ENCODE results near the gene UBE2J2.

The UBE2J2 gene

GRCh38 chr1:1239227-1239613 is 34.4 kb downstream of the UBE2J2 start:
- Histone ChIP-seq H3K9me3 (ENCODE audit: control extremely low read depth in 1 of 5, control insufficient read depth in 4 of 5, insufficient read depth in 2 of 5, low read depth in 1 of 5, low read length in 4 of 5) (no peaks in the 10 kb centered on the region), H3K27me3 (replicated peaks in 2 of 5; ENCODE audit: control insufficient read depth in 4 of 5, insufficient read depth in 5 of 5, low read length in 4 of 5) (peaks cover 0 to 34% (median 0%) of the 10 kb centered on the region in 5 experiments), H3K4me3 (ENCODE audit: control insufficient read depth in 1 of 7, extremely low read depth in 1 of 7, insufficient read depth in 4 of 7, low read depth in 2 of 7, low read length in 6 of 7) (no peak overlapping the region), H3K36me3 (ENCODE audit: control insufficient read depth in 4 of 4, insufficient read depth in 4 of 4, low read length in 3 of 4) (peaks cover 0 to 13% (median 10%) of the 10 kb centered on the region in 4 experiments), H3K27ac (ENCODE audit: insufficient read depth in 1 of 2, low read depth in 1 of 2, low read length in 2 of 2, poor library complexity in 1 of 2, severe bottlenecking in 2 of 2) (no peak overlapping the region), H3K4me1 (ENCODE audit: control extremely low read depth in 1 of 4, control insufficient read depth in 4 of 4, insufficient read depth in 4 of 4, low read length in 3 of 4) (no peaks in the 10 kb centered on the region)
- CTCF ChIA-PET: interaction anchor here (1.0 to 1.3 kb wide), 2 partner anchors 53 to 118 kb away, joined by 3 read pairs; no protein-coding TSS in a partner anchor
- WGBS (ENCODE audit: insufficient coverage): 91% methylated on average over 14 of the region's 15 CpGs
- POLR2A ChIA-PET: interaction anchor here (1.1 kb wide), 1 partner anchor 38 kb away, joined by 3 read pairs; no protein-coding TSS in a partner anchor
- no peak for DNase-seq

DNA sequence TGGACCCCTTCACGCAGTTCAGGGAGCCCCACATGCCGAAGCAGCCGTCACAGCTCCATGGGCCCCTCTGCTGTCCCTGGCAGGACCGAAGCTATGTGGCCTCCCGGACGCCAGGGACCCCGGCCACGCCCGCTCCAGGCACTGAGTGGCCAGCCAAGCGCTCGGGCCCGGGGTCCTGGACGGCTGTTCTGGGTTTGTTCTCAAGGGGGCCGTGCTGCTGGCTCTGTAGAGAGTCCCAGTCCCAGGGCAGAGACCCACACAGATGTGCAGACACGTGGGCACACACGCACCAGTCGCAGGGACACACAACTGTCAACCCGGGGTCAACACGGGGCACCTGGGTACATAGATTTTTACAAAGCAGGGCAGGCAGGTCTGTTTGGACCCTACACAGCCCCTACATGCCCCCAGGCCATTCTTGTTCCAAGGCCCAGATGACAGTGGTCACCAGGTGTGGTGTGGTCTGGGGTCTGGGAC is 34.9 kb downstream of the UBE2J2 start:
- Histone ChIP-seq H3K4me1 (ENCODE audit: control extremely low read depth in 1 of 4, control insufficient read depth in 4 of 4, insufficient read depth in 4 of 4, low read length in 3 of 4) (peaks cover 0 to 5% (median 1%) of the 10 kb centered on the region in 4 experiments), H3K27me3 (replicated peaks in 2 of 5; ENCODE audit: control insufficient read depth in 4 of 5, insufficient read depth in 5 of 5, low read length in 4 of 5) (peaks cover 0 to 34% (median 0%) of the 10 kb centered on the region in 5 experiments), H3K27ac (ENCODE audit: insufficient read depth in 1 of 2, low read depth in 1 of 2, low read length in 2 of 2, poor library complexity in 1 of 2, severe bottlenecking in 2 of 2) (no peak overlapping the region), H3K36me3 (ENCODE audit: control insufficient read depth in 4 of 4, insufficient read depth in 4 of 4, low read length in 3 of 4) (peaks cover 0 to 15% (median 15%) of the 10 kb centered on the region in 4 experiments), H3K4me3 (ENCODE audit: control insufficient read depth in 1 of 7, extremely low read depth in 1 of 7, insufficient read depth in 4 of 7, low read depth in 2 of 7, low read length in 6 of 7) (no peak overlapping the region), H3K9me3 (ENCODE audit: control extremely low read depth in 1 of 5, control insufficient read depth in 4 of 5, insufficient read depth in 2 of 5, low read depth in 1 of 5, low read length in 4 of 5) (no peaks in the 10 kb centered on the region)
- WGBS (ENCODE audit: insufficient coverage): 89% methylated on average over 14 of the region's 19 CpGs
- POLR2A ChIA-PET: no interaction called here
- CTCF ChIA-PET: interaction anchor here (1.0 to 2.7 kb wide), 4 partner anchors 13 to 117 kb away, joined by 3 to 11 read pairs (median 3); no protein-coding TSS in a partner anchor
- no peak for DNase-seq

GRCh38 chr1:1237874-1238701 is 35.6 kb downstream of the UBE2J2 start:
- no peak overlapping the region for H3K4me3 ChIP-seq (ENCODE audit: control insufficient read depth in 1 of 7, extremely low read depth in 1 of 7, insufficient read depth in 4 of 7, low read depth in 2 of 7, low read length in 6 of 7)
- CTCF ChIA-PET: interaction anchor here (1.1 to 2.7 kb wide), 3 partner anchors 13 to 115 kb away, joined by 3 to 11 read pairs (median 3); no protein-coding TSS in a partner anchor
- WGBS (ENCODE audit: insufficient coverage): 74% methylated on average over 40 of the region's 48 CpGs
- DNase-seq: no peak
- peaks cover 0 to 11% (median 6%) of the 10 kb centered on the region in 4 experiments for H3K4me1 ChIP-seq (ENCODE audit: control extremely low read depth in 1 of 4, control insufficient read depth in 4 of 4, insufficient read depth in 4 of 4, low read length in 3 of 4)
- POLR2A ChIA-PET: no interaction called here
- H3K27me3 ChIP-seq (replicated peaks in 2 of 5; ENCODE audit: control insufficient read depth in 4 of 5, insufficient read depth in 5 of 5, low read length in 4 of 5): peaks cover 0 to 34% (median 0%) of the 10 kb centered on the region in 5 experiments
- no peaks in the 10 kb centered on the region for H3K9me3 ChIP-seq (ENCODE audit: control extremely low read depth in 1 of 5, control insufficient read depth in 4 of 5, insufficient read depth in 2 of 5, low read depth in 1 of 5, low read length in 4 of 5)
- no peak overlapping the region for H3K27ac ChIP-seq (ENCODE audit: insufficient read depth in 1 of 2, low read depth in 1 of 2, low read length in 2 of 2, poor library complexity in 1 of 2, severe bottlenecking in 2 of 2)
- peaks cover 0 to 18% (median 16%) of the 10 kb centered on the region in 4 experiments for H3K36me3 ChIP-seq (ENCODE audit: control insufficient read depth in 4 of 4, insufficient read depth in 4 of 4, low read length in 3 of 4)

DNA sequence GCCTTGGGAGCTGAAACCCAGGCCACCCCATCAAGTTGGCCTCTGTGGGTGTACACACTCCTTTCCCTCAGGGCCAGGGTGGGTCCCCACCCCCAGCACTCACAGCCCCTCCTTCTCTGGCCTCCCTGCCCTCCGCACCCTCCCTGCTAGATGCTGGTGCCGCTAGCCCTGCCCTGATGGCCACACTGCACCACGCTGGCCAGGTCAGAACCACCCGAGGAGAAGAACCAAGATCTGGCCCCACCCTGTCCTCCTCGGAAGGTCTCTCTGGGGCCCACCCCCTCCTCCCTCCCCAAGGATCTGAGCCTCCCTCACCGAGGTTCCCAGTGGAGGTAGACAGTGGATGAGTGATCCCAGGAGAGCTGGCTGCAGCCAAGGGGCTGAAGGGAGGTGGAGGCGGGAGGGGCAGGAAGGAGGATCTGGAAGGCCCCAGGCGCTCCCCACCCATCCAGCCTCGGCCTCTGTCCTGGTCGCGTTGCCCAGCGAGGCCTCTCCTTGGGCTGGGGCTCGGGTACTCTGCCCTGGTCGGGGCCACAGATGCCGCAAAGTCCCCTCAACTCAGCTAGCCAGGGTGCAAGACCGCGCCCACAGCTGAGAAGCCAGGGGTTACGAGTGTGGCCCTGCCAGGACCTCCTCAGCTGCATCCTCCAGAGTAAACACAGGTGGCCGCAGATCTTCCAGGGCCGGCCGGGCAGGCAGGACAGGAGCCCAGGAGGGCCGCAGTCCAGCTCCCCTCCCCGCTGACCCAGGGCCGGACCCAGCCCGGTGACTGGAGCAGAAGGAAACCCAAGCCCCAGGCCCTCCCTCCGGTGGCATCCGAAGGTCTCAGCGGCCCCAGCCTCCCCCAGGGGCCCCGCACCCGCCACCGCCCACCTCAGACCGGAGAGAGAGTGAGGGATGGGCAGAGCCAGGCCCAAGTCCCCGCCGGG is 36.4 kb downstream of the UBE2J2 start:
- no peak for DNase-seq
- 63% methylated on average over 29 of the region's 34 CpGs for WGBS (ENCODE audit: insufficient coverage)
- H3K36me3 ChIP-seq (ENCODE audit: control insufficient read depth in 4 of 4, insufficient read depth in 4 of 4, low read length in 3 of 4): peaks cover 0 to 18% (median 16%) of the 10 kb centered on the region in 4 experiments
- ChIA-PET POLR2A (no interaction called here), CTCF (interaction anchor here (1.3 to 2.7 kb wide), 3 partner anchors 14 to 205 kb away, joined by 3 to 11 read pairs (median 3); no protein-coding TSS in a partner anchor)
- no peaks in the 10 kb centered on the region for H3K9me3 ChIP-seq (ENCODE audit: control extremely low read depth in 1 of 5, control insufficient read depth in 4 of 5, insufficient read depth in 2 of 5, low read depth in 1 of 5, low read length in 4 of 5)
- H3K27me3 ChIP-seq (replicated peaks in 2 of 5; ENCODE audit: control insufficient read depth in 4 of 5, insufficient read depth in 5 of 5, low read length in 4 of 5): peaks cover 0 to 34% (median 0%) of the 10 kb centered on the region in 5 experiments
- no peak overlapping the region for H3K4me3 ChIP-seq (ENCODE audit: control insufficient read depth in 1 of 7, extremely low read depth in 1 of 7, insufficient read depth in 4 of 7, low read depth in 2 of 7, low read length in 6 of 7)
- peaks cover 0 to 19% (median 14%) of the 10 kb centered on the region in 4 experiments for H3K4me1 ChIP-seq (ENCODE audit: control extremely low read depth in 1 of 4, control insufficient read depth in 4 of 4, insufficient read depth in 4 of 4, low read length in 3 of 4)
- no peak overlapping the region for H3K27ac ChIP-seq (ENCODE audit: insufficient read depth in 1 of 2, low read depth in 1 of 2, low read length in 2 of 2, poor library complexity in 1 of 2, severe bottlenecking in 2 of 2)

DNA sequence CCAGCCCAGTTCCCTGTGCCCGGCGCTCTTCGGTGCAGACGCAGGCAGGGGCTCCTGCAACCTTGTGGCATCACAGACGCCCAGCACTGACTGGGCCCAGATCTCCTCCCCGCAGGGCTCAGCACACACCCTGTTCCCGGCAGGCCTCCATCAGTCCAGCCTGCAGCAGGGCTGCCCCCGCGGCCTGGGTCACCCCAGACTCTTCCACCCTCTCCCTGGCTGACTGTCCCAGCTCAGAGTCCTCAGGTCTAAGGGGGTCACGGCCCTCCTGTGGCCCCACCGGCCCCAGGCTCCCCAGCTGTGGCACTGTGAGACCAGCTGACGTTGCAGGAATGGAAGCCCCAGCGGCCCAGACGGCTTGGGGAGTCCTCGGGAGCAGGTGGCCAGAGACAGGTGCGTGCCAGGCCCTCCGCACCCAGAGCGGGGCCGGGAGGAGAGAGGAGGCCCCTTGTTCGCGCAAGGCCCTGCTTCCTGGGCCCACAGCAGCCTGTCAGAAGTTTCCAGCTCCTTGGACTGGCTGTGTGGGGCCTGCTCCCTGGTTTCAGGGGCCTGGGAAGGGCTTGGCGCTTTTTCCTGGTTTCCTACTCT is 37.4 kb downstream of the UBE2J2 start:
- 96% methylated on average over 19 of the region's 22 CpGs for WGBS (ENCODE audit: insufficient coverage)
- CTCF ChIA-PET: interaction anchor here (1.3 to 2.7 kb wide), 3 partner anchors 15 to 204 kb away, joined by 3 to 11 read pairs (median 3); no protein-coding TSS in a partner anchor
- no peak for DNase-seq

DNA sequence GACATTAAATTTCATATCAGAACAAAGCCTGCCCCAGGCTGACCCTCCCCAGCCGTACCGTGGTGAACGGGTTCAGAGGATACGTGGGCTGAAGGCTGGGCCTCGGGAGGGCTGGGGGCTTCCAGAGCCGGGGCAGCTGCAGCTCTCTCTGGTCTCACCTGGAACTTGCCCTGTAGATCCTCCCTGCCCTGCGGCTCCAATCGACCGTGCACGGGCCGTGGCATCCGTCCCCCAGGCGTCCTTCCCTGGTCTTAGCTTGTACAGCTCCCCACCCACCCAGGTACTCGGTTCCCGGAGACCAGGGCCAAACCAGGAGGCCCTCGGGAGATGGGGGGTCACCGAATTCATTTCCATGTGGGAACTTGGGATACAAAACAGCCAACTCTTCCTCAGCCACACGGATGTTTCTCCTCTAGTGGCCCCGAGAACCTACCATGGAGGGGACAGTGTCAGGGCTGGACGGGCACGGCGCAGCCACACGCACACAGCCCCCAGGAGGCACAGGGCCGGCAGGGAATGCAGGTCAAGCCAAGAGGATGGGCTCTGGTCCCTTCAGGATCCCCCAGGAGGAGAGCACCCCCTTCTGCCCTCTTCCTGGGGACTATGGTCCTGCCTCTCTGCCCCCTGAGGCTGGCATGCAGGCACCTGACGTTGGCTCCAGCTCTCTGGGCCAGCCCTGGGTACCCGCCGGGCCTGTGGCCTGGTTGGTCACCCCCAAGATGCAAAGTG is 38.5 kb downstream of the UBE2J2 start:
- peaks cover 4 to 30% (median 26%) of the 10 kb centered on the region in 4 experiments for H3K4me1 ChIP-seq (ENCODE audit: control extremely low read depth in 1 of 4, control insufficient read depth in 4 of 4, insufficient read depth in 4 of 4, low read length in 3 of 4)
- H3K36me3 ChIP-seq (ENCODE audit: control insufficient read depth in 4 of 4, insufficient read depth in 4 of 4, low read length in 3 of 4): peaks cover 0 to 18% (median 16%) of the 10 kb centered on the region in 4 experiments
- DNase-seq: no peak
- H3K9me3 ChIP-seq (ENCODE audit: control extremely low read depth in 1 of 5, control insufficient read depth in 4 of 5, insufficient read depth in 2 of 5, low read depth in 1 of 5, low read length in 4 of 5): no peaks in the 10 kb centered on the region
- ChIA-PET CTCF (interaction anchor here (1.3 kb wide), 1 partner anchor 15 kb away, joined by 6 read pairs; no protein-coding TSS in a partner anchor), POLR2A (no interaction called here)
- WGBS (ENCODE audit: insufficient coverage): 96% methylated on average over 23 of the region's 27 CpGs
- no peak overlapping the region for H3K4me3 ChIP-seq (ENCODE audit: control insufficient read depth in 1 of 7, extremely low read depth in 1 of 7, insufficient read depth in 4 of 7, low read depth in 2 of 7, low read length in 6 of 7)
- H3K27me3 ChIP-seq (replicated peaks in 2 of 5; ENCODE audit: control insufficient read depth in 4 of 5, insufficient read depth in 5 of 5, low read length in 4 of 5): peaks cover 0 to 31% (median 0%) of the 10 kb centered on the region in 5 experiments
- H3K27ac ChIP-seq (ENCODE audit: insufficient read depth in 1 of 2, low read depth in 1 of 2, low read length in 2 of 2, poor library complexity in 1 of 2, severe bottlenecking in 2 of 2): no peak overlapping the region

More for the DNA sequence above, 37.4 kb downstream of the UBE2J2 start:
- Histone ChIP-seq H3K4me1 (ENCODE audit: control extremely low read depth in 1 of 4, control insufficient read depth in 4 of 4, insufficient read depth in 4 of 4, low read length in 3 of 4) (peaks cover 0 to 19% (median 16%) of the 10 kb centered on the region in 4 experiments), H3K36me3 (ENCODE audit: control insufficient read depth in 4 of 4, insufficient read depth in 4 of 4, low read length in 3 of 4) (peaks cover 0 to 18% (median 16%) of the 10 kb centered on the region in 4 experiments), H3K27ac (ENCODE audit: insufficient read depth in 1 of 2, low read depth in 1 of 2, low read length in 2 of 2, poor library complexity in 1 of 2, severe bottlenecking in 2 of 2) (no peak overlapping the region), H3K9me3 (ENCODE audit: control extremely low read depth in 1 of 5, control insufficient read depth in 4 of 5, insufficient read depth in 2 of 5, low read depth in 1 of 5, low read length in 4 of 5) (no peaks in the 10 kb centered on the region), H3K27me3 (replicated peaks in 2 of 5; ENCODE audit: control insufficient read depth in 4 of 5, insufficient read depth in 5 of 5, low read length in 4 of 5) (peaks cover 0 to 34% (median 0%) of the 10 kb centered on the region in 5 experiments), H3K4me3 (ENCODE audit: control insufficient read depth in 1 of 7, extremely low read depth in 1 of 7, insufficient read depth in 4 of 7, low read depth in 2 of 7, low read length in 6 of 7) (no peak overlapping the region)
- POLR2A ChIA-PET: no interaction called here

Measured in common myeloid progenitor, CD34-positive (primary cell).